ENCODE data around the gene COX19. TPM values are rescaled to one million over a fixed set of nuclear protein-coding genes. Genes with fewer than 3 reads are reported as not detected.

The COX19 gene
- total and polyA plus RNA-seq, 2 of the 13 experiments (the other 11 are each of a cell fraction or from before 2014, with no cell fraction given) = 11.5 to 21.7 TPM

- peak; percentile 89; the same call in 1 of the 2 replicates for TF ChIP-seq ZNF800 (CRISPR knock-in tag; IDR thresholded peaks at IDR 0.05)
- TF ChIP-seq SP4 (CRISPR knock-in tag; IDR thresholded peaks at IDR 0.05) = peak; percentile 80
- TF ChIP-seq ZNF687 (CRISPR knock-in tag; IDR thresholded peaks at IDR 0.05) = peak; percentile 94
- no peak for TF ChIP-seq ZNF576 (CRISPR knock-in tag; IDR thresholded peaks at IDR 0.05)
- 0 out of 2 replicates have a peak, but pooled peaks have one; percentile 39 for TF ChIP-seq RELA (CRISPR knock-in tag; IDR thresholded peaks at IDR 0.05)
- TF ChIP-seq CBX2 (IDR thresholded peaks at IDR 0.05; ENCODE audit: low read depth, low read length) = no peak
- TF ChIP-seq CBX2 (CRISPR knock-in tag; IDR thresholded peaks at IDR 0.05; ENCODE audit: low read depth) = no peak
- TF ChIP-seq HMGXB3 (CRISPR knock-in tag; IDR thresholded peaks at IDR 0.05; ENCODE audit: borderline replicate concordance) = peak; percentile 83; the same call in 1 of the 2 replicates
- TF ChIP-seq U2AF1 (optimal IDR thresholded peaks at IDR 0.05; ENCODE audit: low read depth, low read length) = no peak
- TF ChIP-seq ZNF710 (CRISPR knock-in tag; IDR thresholded peaks at IDR 0.05; ENCODE audit: borderline replicate concordance) = peak; percentile 71; the same call in 1 of the 2 replicates
- no peak for TF ChIP-seq NR2F2 (IDR thresholded peaks at IDR 0.05; ENCODE audit: borderline replicate concordance, low read depth)
- peak; percentile 76; the same call in 1 of the 2 replicates for TF ChIP-seq NCOA5 (CRISPR knock-in tag; IDR thresholded peaks at IDR 0.05)
- peak; percentile 92 for TF ChIP-seq THRA (CRISPR knock-in tag; IDR thresholded peaks at IDR 0.05; ENCODE audit: borderline replicate concordance)
These were observed 2.1 kb upstream of the COX19 start (continued) for GRCh38 chr7:977326-978048.
